Measurements from ENCODE around the gene CHRNG. TPM values are rescaled to one million over a fixed set of nuclear protein-coding genes. Genes with fewer than 3 reads are reported as not detected.
"Not testable (repeated sequence)": the region's sequence is repeated elsewhere in the genome, so short reads cannot be mapped to it uniquely, and the experiment has no call there.

The CHRNG gene
- total and polyA plus RNA-seq, 8 donors = not detected

DNA sequence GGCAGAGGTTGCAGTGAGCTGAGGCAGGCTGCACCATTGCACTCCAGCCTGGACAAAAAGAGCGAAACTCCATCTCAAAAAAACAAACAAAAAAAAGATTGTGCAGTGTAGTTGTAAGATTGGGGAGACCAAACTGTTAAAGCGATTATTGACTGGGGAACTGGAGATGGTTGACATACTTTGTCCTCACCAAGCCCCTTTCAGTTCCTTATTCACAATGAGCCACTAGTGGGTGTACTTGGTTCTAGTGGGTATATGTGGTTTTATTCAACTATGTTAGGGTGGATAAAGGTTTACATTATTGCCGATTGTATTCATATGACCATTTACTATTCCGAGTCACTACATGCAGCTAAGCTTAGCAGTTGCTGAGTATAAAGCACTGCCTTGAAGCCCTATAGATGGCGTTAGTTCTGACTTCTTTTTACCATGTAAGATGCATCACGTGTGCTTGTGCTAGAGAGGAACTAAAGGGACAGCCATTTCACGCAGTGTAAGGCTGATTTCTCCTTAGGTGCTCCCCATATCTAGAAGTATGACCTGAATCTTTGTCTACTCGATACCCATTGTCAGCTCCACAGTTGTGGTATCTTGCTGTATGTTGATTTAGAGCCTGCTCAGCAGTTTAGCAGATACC is 23.1 kb downstream of the CHRNG start:
- H3K4me3 ChIP-seq = no peak overlapping the region
- intact Hi-C loops (cut with DNase I) = no loop called here
- H3K9me3 ChIP-seq = no peaks in the 10 kb centered on the region
- TF ChIP-seq, protein P1, sequence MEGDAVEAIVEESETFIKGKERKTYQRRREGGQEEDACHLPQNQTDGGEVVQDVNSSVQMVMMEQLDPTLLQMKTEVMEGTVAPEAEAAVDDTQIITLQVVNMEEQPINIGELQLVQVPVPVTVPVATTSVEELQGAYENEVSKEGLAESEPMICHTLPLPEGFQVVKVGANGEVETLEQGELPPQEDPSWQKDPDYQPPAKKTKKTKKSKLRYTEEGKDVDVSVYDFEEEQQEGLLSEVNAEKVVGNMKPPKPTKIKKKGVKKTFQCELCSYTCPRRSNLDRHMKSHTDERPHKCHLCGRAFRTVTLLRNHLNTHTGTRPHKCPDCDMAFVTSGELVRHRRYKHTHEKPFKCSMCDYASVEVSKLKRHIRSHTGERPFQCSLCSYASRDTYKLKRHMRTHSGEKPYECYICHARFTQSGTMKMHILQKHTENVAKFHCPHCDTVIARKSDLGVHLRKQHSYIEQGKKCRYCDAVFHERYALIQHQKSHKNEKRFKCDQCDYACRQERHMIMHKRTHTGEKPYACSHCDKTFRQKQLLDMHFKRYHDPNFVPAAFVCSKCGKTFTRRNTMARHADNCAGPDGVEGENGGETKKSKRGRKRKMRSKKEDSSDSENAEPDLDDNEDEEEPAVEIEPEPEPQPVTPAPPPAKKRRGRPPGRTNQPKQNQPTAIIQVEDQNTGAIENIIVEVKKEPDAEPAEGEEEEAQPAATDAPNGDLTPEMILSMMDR (IDR thresholded peaks at IDR 0.05) = no peak
- no peaks in the 10 kb centered on the region for H3K27me3 ChIP-seq
- FAIRE-seq (no peak), ATAC-seq (no peak), DNase-seq (no peak)
- H3K36me3 ChIP-seq = peaks cover 12 to 49% (median 18%) of the 10 kb centered on the region in 3 donors
- H3K27ac ChIP-seq = no peak overlapping the region
- no peaks in the 10 kb centered on the region for H3K4me1 ChIP-seq
- WGBS, 2 donors = 86 to 90% methylated on average over 8 of the region's 8 CpGs

DNA sequence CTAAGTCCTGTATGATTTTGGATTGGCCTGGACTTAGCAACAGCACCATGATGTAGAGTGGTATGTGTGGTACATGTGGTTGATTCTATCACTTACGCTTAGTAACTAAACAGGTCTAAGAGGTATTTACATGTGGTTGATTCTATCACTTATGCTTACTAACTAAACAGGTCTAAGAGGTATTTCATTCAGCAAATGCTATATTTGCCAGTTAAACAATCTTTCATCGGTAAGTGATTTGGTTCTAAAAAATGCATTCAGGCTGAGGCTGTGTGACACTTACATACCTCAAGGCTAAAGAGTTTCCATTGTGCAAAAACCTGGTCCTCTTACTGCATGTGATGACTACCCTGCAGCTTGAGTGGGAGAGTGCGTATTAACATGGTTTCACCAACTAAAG is 24.1 kb downstream of the CHRNG start:
- 57 to 62% methylated on average over 3 of the region's 3 CpGs for WGBS, 2 donors
- no peaks in the 10 kb centered on the region for H3K27me3 ChIP-seq
- no peaks in the 10 kb centered on the region for H3K9me3 ChIP-seq
- H3K36me3 ChIP-seq = peaks cover 9 to 45% (median 26%) of the 10 kb centered on the region in 3 donors
- ATAC-seq (no peak), DNase-seq (no peak), FAIRE-seq (no peak)
- H3K4me3 ChIP-seq = no peak overlapping the region
- H3K27ac ChIP-seq = no peak overlapping the region
- TF ChIP-seq, protein P1 (IDR thresholded peaks at IDR 0.05) = no peak
- H3K4me1 ChIP-seq = no peaks in the 10 kb centered on the region
- intact Hi-C loops (cut with DNase I) = no loop called here

DNA sequence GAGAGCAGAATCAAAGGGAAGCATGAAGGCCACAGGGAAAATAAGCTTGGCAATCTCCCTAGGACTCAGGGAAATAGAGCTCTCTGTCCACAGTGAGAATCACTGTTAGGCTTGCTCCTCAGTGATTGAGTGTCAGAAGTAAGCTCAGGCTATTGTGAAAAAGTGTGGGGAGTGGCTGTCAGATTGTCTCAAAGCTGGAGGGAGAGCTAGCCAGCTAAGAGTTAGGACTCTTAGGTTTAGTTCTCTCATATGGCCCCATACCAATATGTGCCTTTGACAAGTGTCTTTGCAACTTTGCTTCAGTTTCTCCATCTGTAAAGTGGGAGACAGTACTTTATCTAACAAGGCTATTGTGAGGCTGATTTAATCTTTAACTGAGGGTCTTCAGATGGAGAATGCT is 28.2 kb downstream of the CHRNG start:
- FAIRE-seq = no peak
- Histone ChIP-seq H3K4me3 (no peak overlapping the region), H3K4me1 (peaks cover 0 to 2% (median 0%) of the 10 kb centered on the region in 3 donors), H3K36me3 (peaks cover 14 to 48% (median 38%) of the 10 kb centered on the region in 3 donors), H3K27me3 (no peaks in the 10 kb centered on the region), H3K9me3 (no peaks in the 10 kb centered on the region), H3K27ac (no peak overlapping the region)
- ATAC-seq = no peak
- DNase-seq = no peak
- TF ChIP-seq, protein P1 (IDR thresholded peaks at IDR 0.05) = no peak
- intact Hi-C loops (cut with DNase I) = no loop called here

DNA sequence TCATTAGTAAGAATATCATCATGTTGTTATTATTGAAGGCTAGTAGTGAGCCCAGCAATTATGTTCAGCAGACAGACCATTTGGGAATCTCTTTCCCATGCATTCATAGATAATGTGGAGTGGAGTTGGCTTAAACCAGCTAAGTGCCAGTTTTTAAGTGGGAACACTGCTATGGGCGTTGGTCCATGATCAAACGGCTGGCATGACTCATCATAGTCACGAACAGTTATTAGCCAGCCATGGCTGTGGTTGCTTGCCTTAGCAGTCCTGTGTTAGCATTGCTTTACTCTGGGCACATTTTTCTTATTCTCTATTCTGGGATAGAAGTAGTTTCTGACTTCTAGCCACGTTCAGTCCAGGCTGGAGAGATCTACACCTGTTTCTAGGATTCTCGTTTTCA is 28.7 kb downstream of the CHRNG start:
- no peak for FAIRE-seq
- intact Hi-C loops (cut with DNase I) = no loop called here
- Histone ChIP-seq H3K9me3 (no peaks in the 10 kb centered on the region), H3K27ac (no peak overlapping the region), H3K4me1 (peaks cover 0 to 5% (median 1%) of the 10 kb centered on the region in 3 donors), H3K4me3 (no peak overlapping the region), H3K36me3 (peaks cover 14 to 48% (median 38%) of the 10 kb centered on the region in 3 donors), H3K27me3 (no peaks in the 10 kb centered on the region)
- DNase-seq = no peak
- ATAC-seq = peak in 1 of 4 donors; percentile 28
- WGBS, 2 donors = 78 to 85% methylated on average over 5 of the region's 5 CpGs
- TF ChIP-seq, protein P1 (IDR thresholded peaks at IDR 0.05) = no peak

DNA sequence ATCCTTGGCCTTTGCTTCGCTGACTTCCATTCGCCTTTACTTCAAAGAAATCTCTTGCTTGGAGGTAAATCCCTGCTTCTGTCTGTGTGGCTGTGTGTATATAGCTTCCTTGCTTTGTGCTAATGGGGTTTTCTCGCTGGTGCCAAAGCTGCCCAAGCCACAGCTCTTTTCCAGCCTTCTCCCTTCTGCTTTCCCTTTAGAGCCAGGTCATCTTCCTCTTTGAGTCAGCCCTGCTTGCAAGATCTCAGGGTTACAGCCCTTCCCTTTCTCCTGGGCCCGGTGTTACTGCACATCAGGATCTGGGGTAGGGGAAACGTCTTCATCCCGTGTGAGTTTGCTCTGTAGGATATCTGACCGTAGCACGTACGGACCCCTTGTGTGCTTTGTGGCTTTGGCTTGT is 30.0 kb downstream of the CHRNG start:
- DNase-seq (no peak), FAIRE-seq (no peak), ATAC-seq (no peak)
- TF ChIP-seq, protein P1 (IDR thresholded peaks at IDR 0.05) = no peak
- peaks cover 14 to 42% (median 34%) of the 10 kb centered on the region in 3 donors for H3K36me3 ChIP-seq
- H3K4me1 ChIP-seq = peaks cover 0 to 5% (median 4%) of the 10 kb centered on the region in 3 donors
- intact Hi-C loops (cut with DNase I) = no loop called here
- H3K9me3 ChIP-seq = no peaks in the 10 kb centered on the region
- no peak overlapping the region for H3K4me3 ChIP-seq
- no peaks in the 10 kb centered on the region for H3K27me3 ChIP-seq
- no peak overlapping the region for H3K27ac ChIP-seq
- 93 to 96% methylated on average over 9 of the region's 9 CpGs for WGBS, 2 donors

DNA sequence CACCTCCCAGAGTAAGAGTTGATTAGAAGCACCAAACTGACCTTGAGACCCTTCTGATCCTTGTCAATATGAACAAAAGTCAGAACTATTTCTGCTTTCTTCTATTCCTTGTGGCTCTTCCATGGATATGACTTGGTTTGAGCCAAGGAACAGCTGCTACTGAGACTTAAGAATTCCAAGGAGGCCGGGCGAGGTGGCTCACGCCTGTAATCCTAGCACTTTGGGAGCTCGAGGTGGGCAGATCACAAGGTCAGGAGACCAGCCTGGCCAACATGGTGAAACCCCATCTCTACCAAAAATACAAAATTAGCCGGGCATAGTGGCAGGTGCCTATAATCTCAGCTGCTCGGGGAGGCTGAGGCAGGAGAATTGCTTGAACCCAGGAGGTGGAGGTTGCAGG is 31.0 kb downstream of the CHRNG start:
- intact Hi-C loops (cut with DNase I); DNase-seq; ATAC-seq; H3K9me3 ChIP-seq; H3K4me1 ChIP-seq; FAIRE-seq; H3K27me3 ChIP-seq; H3K4me3 ChIP-seq: not testable (repeated sequence)
- peaks cover 14 to 33% (median 30%) of the 10 kb centered on the region in 3 donors for H3K36me3 ChIP-seq
- 92 to 97% methylated on average over 6 of the region's 6 CpGs for WGBS, 2 donors
- peak overlapping the region in 2 of 4 donors; percentile 21 to 41 for H3K27ac ChIP-seq

Measured in pancreas (tissue), 10 donors.